Measurements from ENCODE around the gene ARL8A. TPM values are rescaled to one million over a fixed set of nuclear protein-coding genes. Genes with fewer than 3 reads are reported as not detected.

ARL8A gene
- polyA plus RNA-seq, 2 of the 4 experiments (the other 2 are of a cell fraction) = 23.4 to 49.8 TPM

GRCh38 chr1:202093858-202094257 lies 50.7 kb downstream of the ARL8A start:
- H3K27ac ChIP-seq = peak overlapping the region in 1 of 2 experiments; percentile 32; a peak in 4 of 6 replicates
- ATAC-seq (no peak), FAIRE-seq (no peak), DNase-seq (ENCODE audit: low read depth in 1 of 2, low spot score in 1 of 2) (no peak)
- CTCF ChIA-PET = interaction anchor here (0.5 to 1.9 kb wide), 10 partner anchors 24 to 226 kb away, joined by 3 to 7 read pairs (median 3); partner anchors contain the start of gene ELF3
- WGBS (ENCODE audit: missing lambda C conversion rate) = 97% methylated on average over 6 of the region's 6 CpGs
- POLR2A ChIA-PET = interaction anchor here (3.0 kb wide), 1 partner anchor 84 kb away, joined by 10 read pairs; the partner anchor contains the start of gene ELF3
- peaks cover 7% of the 10 kb centered on the region; the same call in 1 of the 3 replicates for H3K4me1 ChIP-seq
- H3K4me3 ChIP-seq = no peak overlapping the region
- H3K9me3 ChIP-seq = no peaks in the 10 kb centered on the region
- no peak overlapping the region for H3K4me2 ChIP-seq
- no peak for TF ChIP-seq HOXA7 (CRISPR knock-in tag; IDR thresholded peaks at IDR 0.05)
- TF ChIP-seq ZFP36 (IDR thresholded peaks at IDR 0.05; ENCODE audit: borderline replicate concordance, partially characterized antibody) = peak; percentile 78

DNA sequence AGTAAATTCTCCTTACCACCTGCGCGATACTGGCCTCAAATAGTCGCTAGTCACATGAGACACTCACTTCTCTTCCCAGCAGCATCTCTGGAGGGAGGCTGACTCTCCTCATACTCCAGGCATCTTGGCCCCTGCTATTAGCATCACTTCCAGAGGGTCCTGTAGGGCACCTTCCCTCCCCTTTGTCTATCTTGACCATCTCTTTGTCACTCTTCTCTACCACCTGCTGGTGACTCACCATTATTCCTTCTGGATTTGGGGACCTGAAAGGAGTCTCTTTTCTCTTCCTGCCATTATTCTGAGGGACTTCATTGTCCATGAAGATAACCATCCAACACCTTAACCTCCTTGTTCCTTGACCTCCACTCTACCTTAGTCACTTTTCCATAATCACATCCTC lies 53.5 kb downstream of the ARL8A start:
- H3K4me2 ChIP-seq = no peak overlapping the region
- peak in 1 of 2 experiments; percentile 34; a peak in 3 of 6 replicates for ATAC-seq
- peak overlapping the region; percentile 46 to 60; a peak in 4 of 6 replicates for H3K27ac ChIP-seq
- WGBS (ENCODE audit: missing lambda C conversion rate) = 98% methylated on average over 3 of the region's 3 CpGs
- H3K4me1 ChIP-seq = peaks cover 35% of the 10 kb centered on the region
- ChIA-PET POLR2A (interaction anchor here (0.8 to 4.3 kb wide), 3 partner anchors 73 to 81 kb away, joined by 3 to 15 read pairs (median 3); partner anchors contain the start of gene ELF3), CTCF (interaction anchor here (1.4 to 2.1 kb wide), 4 partner anchors 8 to 33 kb away, joined by 3 to 6 read pairs (median 4); no protein-coding TSS in a partner anchor)
- FAIRE-seq = peak; percentile 36
- TF ChIP-seq FOSL2 (IDR thresholded peaks at IDR 0.05) (no peak), FOSL2 (CRISPR knock-in tag; IDR thresholded peaks at IDR 0.05) (peak; percentile 72), RAD21 (conservative IDR thresholded peaks at IDR 0.05 in 1 of 2, IDR thresholded peaks at IDR 0.05 in 1 of 2) (peak; percentile 40 to 50), SMC3 (IDR thresholded peaks at IDR 0.05) (peak; percentile 48), REST (IDR thresholded peaks at IDR 0.05) (no peak)
- TF ChIP-seq, protein P1, sequence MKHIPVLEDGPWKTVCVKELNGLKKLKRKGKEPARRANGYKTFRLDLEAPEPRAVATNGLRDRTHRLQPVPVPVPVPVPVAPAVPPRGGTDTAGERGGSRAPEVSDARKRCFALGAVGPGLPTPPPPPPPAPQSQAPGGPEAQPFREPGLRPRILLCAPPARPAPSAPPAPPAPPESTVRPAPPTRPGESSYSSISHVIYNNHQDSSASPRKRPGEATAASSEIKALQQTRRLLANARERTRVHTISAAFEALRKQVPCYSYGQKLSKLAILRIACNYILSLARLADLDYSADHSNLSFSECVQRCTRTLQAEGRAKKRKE (CRISPR knock-in tag; IDR thresholded peaks at IDR 0.05; ENCODE audit: low read depth) = no peak
- no peaks in the 10 kb centered on the region for H3K9me3 ChIP-seq
- H3K4me3 ChIP-seq = no peak overlapping the region
- peak in 1 of 2 experiments; percentile 55 for DNase-seq (ENCODE audit: low read depth in 1 of 2, low spot score in 1 of 2)

- DNase-seq (ENCODE audit: low read depth in 1 of 2, low spot score in 1 of 2) (no peak), ATAC-seq (peak in 1 of 2 experiments; percentile 15; a peak in 3 of 6 replicates), FAIRE-seq (no peak)
- ChIA-PET POLR2A (interaction anchor here (4.3 kb wide), 1 partner anchor 78 kb away, joined by 15 read pairs; the partner anchor contains the start of gene ELF3), CTCF (interaction anchor here (0.6 to 2.5 kb wide), 8 partner anchors 10 to 193 kb away, joined by 3 to 8 read pairs (median 3); no protein-coding TSS in a partner anchor)
- no peaks in the 10 kb centered on the region for H3K9me3 ChIP-seq
- TF ChIP-seq, protein P1 (CRISPR knock-in tag; IDR thresholded peaks at IDR 0.05; ENCODE audit: low read depth) = no peak
- TF ChIP-seq FOSB (CRISPR knock-in tag; IDR thresholded peaks at IDR 0.05) (no peak), JUN (IDR thresholded peaks at IDR 0.05) (no peak), EHMT2 (IDR thresholded peaks at IDR 0.05; ENCODE audit: low read depth) (no peak), MAFK (IDR thresholded peaks at IDR 0.05; ENCODE audit: partially characterized antibody) (no peak), NFE2L2 (conservative IDR thresholded peaks at IDR 0.05; ENCODE audit: low read length) (no peak), HOXB13 (CRISPR knock-in tag; IDR thresholded peaks at IDR 0.05; ENCODE audit: low read depth) (no peak)
- TF ChIP-seq, protein P2, sequence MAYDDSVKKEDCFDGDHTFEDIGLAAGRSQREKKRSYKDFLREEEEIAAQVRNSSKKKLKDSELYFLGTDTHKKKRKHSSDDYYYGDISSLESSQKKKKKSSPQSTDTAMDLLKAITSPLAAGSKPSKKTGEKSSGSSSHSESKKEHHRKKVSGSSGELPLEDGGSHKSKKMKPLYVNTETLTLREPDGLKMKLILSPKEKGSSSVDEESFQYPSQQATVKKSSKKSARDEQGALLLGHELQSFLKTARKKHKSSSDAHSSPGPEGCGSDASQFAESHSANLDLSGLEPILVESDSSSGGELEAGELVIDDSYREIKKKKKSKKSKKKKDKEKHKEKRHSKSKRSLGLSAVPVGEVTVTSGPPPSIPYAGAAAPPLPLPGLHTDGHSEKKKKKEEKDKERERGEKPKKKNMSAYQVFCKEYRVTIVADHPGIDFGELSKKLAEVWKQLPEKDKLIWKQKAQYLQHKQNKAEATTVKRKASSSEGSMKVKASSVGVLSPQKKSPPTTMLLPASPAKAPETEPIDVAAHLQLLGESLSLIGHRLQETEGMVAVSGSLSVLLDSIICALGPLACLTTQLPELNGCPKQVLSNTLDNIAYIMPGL (CRISPR knock-in tag; IDR thresholded peaks at IDR 0.05; ENCODE audit: borderline replicate concordance) = no peak
- TF ChIP-seq, protein P3, sequence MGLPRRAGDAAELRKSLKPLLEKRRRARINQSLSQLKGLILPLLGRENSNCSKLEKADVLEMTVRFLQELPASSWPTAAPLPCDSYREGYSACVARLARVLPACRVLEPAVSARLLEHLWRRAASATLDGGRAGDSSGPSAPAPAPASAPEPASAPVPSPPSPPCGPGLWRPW (IDR thresholded peaks at IDR 0.05) = no peak
- H3K27ac ChIP-seq = peak overlapping the region; percentile 24 to 79; a peak in 5 of 6 replicates
- 65% methylated on average over 3 of the region's 3 CpGs for WGBS (ENCODE audit: missing lambda C conversion rate)
- H3K4me2 ChIP-seq = no peak overlapping the region
- H3K4me3 ChIP-seq = no peak overlapping the region
- peaks cover 51% of the 10 kb centered on the region for H3K4me1 ChIP-seq
These were observed 56.3 kb downstream of the ARL8A start for GRCh38 chr1:202088206-202088605.

All from A549 (cell line).